Astrocyte of the cerebellum (primary cell): ENCODE results near the gene OGFR.

Experiments used
- DNase-seq: peaks from one replicate; pipeline ENCODE4 v3.0.0-alpha.2; 2011; ENCODE audit warnings: low read depth
- H3K4me3 ChIP-seq: 2 replicates; pipeline ENCODE4 v1.5.1; 2011; ENCODE audit warnings: mild to moderate bottlenecking, low read depth, low read length, moderate library complexity
- in situ Hi-C: cut with HindIII; loops from 2 replicates; pipeline ENCODE4 v1.10.0; 2017; ENCODE audit warnings: low sequenced_read_pairs
- TF ChIP-seq, protein P1 (sequence below): IDR thresholded peaks from 2 replicates; pipeline ENCODE4 v1.5.1; 2012; ENCODE audit warnings: low read length, low read depth, moderate library complexity, mild to moderate bottlenecking; ENCODE audit errors: missing control alignments

OGFR gene

DNA sequence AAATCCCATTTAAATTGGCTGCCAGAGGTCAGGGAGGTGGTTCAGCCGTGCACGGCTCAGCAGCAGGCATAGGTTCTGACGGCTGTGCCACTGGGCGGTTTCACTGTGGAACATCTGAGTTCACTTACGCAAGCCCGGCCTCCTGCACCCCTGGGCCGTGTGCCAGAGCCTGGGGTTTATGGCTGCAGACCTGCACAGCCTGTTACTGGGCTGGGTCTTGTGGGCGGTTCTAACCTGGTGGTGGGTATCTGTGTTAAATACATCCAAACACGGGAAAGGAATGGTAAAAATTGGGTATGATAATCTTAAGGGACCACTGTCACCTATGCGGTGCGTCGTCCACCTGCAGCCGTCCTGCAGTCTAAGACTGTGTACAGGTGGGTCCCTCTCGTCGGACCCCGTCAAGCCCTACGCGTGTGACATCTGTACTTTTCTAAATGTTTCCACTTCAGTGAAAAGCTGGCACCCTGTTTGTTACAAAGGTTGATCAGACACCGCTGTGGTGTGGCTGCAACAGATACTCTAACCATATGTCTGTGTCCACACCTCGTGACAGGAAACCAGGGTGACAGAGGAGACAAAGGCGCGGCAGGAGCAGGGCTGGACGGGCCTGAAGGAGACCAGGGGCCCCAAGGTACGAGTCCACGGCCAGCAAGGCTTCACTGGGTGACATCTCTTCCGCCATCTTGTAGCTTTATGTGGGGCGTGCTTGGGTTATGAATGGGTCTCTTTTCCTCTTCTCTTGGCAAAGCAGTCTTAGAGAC, 33.7 kb downstream of the OGFR start:
- no peak for DNase-seq
- in situ Hi-C loops: no loop called here
- H3K4me3 ChIP-seq: no peak overlapping the region
- TF ChIP-seq, protein P1, sequence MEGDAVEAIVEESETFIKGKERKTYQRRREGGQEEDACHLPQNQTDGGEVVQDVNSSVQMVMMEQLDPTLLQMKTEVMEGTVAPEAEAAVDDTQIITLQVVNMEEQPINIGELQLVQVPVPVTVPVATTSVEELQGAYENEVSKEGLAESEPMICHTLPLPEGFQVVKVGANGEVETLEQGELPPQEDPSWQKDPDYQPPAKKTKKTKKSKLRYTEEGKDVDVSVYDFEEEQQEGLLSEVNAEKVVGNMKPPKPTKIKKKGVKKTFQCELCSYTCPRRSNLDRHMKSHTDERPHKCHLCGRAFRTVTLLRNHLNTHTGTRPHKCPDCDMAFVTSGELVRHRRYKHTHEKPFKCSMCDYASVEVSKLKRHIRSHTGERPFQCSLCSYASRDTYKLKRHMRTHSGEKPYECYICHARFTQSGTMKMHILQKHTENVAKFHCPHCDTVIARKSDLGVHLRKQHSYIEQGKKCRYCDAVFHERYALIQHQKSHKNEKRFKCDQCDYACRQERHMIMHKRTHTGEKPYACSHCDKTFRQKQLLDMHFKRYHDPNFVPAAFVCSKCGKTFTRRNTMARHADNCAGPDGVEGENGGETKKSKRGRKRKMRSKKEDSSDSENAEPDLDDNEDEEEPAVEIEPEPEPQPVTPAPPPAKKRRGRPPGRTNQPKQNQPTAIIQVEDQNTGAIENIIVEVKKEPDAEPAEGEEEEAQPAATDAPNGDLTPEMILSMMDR: no peak

DNA sequence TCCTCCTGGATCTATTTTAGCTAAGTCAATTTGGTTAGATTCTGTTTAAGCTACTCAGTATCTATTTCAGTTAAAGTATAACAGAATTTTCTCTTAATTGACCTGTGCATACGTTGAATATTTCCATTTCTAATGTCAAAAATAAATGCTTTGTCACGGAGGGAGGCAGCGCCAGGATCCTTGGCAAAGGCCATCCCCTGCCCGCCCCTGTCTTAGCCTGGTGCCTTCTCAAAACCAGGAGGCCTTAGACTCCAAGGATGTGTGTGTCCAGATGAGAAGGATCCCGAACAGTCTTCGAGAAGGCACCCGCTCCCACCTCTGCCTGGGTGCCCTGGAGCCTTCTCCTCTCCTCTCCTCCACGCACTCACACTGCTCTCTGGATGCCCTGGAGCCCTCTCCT, 34.6 kb downstream of the OGFR start:
- in situ Hi-C loops: no loop called here
- TF ChIP-seq, protein P1: no peak
- H3K4me3 ChIP-seq: no peak overlapping the region
- DNase-seq: no peak

DNA sequence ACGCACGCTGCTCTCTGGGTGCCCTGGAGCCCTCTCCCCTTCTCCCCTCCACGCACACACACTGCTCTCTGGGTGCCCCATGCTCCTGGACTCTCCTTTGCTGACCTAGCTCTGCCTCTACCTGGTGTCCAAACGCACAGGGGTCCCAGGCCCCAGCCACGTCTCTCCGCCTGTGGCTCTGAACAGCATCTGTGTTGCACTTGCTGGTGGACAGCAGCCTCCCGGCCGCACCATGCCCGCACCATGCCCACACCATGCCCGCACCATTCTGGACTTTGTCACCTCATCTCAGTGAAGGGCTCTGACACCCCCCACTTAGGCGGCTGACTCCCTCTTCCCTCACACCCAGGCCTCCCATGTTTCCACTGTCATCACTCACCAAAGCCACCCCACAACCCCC, 35.2 kb downstream of the OGFR start:
- DNase-seq: no peak
- H3K4me3 ChIP-seq: no peak overlapping the region
- TF ChIP-seq, protein P1: no peak
- in situ Hi-C loops: no loop called here

DNA sequence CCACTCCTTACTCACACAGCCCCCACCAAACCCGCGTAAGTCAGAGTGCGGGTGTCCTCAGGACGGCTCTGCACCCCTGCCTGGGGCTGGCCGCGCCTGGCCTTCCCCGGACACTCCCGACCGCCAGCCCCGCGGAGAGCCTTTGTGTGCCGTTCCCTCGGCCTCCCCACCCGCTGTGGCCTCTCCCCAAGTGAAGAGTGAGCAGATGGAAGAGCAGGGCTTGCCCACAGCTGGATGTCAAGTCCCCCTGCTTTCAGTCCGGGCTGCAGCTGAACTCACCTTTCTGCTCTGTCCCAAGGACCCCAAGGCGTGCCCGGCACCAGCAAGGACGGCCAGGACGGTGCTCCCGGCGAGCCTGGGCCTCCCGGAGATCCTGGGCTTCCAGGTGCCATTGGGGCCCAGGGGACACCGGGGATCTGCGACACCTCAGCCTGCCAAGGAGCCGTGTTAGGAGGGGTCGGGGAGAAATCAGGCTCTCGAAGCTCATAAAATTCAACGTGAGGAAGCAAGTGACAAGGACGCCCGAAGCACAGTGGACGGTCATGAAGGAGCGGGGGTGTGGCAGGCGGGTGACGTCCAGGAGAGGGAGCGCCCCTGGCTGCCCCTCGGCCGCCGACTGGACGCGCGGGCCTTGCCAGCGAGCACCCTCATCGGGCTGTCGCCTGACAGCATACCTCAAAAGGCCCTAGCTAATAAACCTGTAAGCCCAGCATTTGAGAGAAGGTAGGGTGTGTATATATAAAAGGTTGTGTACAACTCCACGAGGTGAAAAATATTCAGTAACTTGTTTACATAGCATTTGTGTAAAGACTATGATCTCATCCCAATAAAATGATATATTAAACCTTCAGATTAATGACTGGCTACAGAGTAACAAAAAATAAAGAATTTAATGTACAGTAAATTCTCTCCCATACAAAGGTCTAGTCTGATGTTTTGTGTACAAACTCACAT, 35.9 kb downstream of the OGFR start:
- in situ Hi-C loops: no loop called here
- DNase-seq: no peak
- TF ChIP-seq, protein P1: no peak
- no peak overlapping the region for H3K4me3 ChIP-seq

DNA sequence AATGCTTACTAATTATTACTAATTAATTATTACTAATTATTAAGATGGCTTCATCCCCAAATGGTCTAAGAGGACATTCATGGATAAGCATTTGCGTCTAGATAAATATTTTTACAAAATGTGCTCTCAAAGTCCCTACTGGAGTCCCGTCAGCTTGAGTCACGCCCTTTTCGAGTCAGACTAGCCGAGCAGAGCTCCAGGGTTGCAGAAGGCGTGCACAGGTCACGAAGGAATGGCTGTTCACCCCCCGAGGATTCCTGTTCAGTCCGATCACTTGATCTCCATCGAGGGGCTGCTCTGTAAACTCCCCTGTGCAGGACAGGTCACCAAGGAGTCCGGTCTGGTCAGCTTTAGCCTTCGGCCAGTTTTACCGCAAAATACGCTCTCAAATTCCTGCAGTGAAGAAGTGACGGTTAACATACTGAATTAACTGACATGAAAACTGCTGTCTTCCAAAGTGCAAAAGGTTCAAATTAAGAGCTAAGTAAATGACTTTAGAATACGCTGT, 37.1 kb downstream of the OGFR start:
- TF ChIP-seq, protein P1: no peak
- H3K4me3 ChIP-seq: no peak overlapping the region
- in situ Hi-C loops: no loop called here
- no peak for DNase-seq

DNA sequence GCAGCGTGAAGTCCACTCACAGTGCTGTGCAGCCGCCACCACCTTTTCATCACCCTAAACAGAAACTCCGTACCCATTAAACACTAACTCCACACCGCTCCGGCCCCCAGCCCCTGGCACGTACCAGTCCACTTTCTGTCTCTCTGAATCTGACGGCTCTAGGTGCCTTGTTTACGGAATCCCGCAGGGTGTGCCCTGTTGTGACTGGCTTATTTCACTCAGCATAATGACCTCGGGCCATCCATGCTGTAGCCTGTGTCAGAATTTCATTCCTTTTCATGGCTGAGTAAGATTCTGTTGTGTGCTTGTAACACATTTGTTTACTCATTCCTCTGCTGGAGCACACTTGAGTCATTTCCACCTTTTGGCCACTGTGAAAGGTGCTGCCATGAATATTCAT, 39.0 kb downstream of the OGFR start:
- H3K4me3 ChIP-seq: no peak overlapping the region
- TF ChIP-seq, protein P1: no peak
- DNase-seq: no peak
- in situ Hi-C loops: no loop called here
